ENCODE measurements around the gene KNOP1.

DNA sequence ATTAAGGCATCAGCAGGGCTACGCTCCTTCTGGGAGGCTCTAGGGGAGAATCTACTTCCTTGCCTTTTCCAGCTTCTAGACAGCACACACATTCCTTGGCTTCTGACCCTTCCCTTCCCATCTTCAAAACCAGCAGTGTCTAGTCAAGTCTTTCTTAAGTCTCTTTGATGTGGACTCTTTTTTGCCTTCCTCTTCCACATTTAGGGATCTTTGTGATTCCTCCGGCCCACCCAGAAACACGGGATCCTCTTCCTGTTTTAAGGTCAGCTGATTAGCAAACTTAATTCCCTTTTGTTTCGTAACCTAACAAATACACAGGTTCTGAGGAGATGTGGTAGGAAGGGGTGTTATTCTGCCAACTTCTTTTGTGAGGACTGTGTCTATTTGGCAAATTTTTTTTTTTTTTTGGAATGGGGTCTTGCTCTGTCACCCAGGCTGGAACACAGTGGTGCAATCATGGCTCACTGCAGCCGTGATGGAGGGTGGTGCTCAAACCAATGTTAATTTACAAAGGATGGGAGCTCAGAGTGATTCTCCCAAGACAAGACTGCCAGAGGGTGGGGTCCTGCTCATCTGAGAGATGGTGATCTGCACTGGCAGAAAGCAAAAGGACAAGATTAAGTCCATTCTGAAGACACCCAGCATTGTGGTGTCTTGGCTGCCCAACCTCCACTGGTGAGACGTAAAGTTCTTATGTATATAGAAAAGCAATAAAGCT lies 14.7 kb downstream of the KNOP1 start:
- TF ChIP-seq CTCF (IDR thresholded peaks at IDR 0.05) (no peak), ZFX (IDR thresholded peaks at IDR 0.05; ENCODE audit: borderline replicate concordance) (no peak)

All from 22Rv1 (cell line).